Measurements from ENCODE around the gene DHRSX. TPM values are rescaled to one million over a fixed set of nuclear protein-coding genes. Genes with fewer than 3 reads are reported as not detected.

The DHRSX gene
- total RNA-seq, 4 donors from 2014 or later: 8.2 to 35.7 (median 16.1) TPM

- Histone ChIP-seq H3K9me3 (no peaks in the 10 kb centered on the region), H3K27ac (peak overlapping the region; percentile 91), H3K27me3 (no peaks in the 10 kb centered on the region), H3K36me3 (peaks cover 5% of the 10 kb centered on the region), H3K4me3 (peak overlapping the region; percentile 78), H3K4me1 (peaks cover 42% of the 10 kb centered on the region)
- TF ChIP-seq POLR2A (IDR thresholded peaks at IDR 0.05) (no peak), POLR2AphosphoS5 (IDR thresholded peaks at IDR 0.05) (no peak)
- 52% methylated on average over 11 of the region's 11 CpGs for WGBS
- no peak for DNase-seq (ENCODE audit: low spot score in 2 of 2)
These were observed 2.6 kb downstream of the DHRSX start for GRCh38 chrX:2497961-2498780.

GRCh38 chrX:2495595-2495994, 5.2 kb downstream of the DHRSX start:
- TF ChIP-seq EP300 (IDR thresholded peaks at IDR 0.05) (no peak), POLR2A (IDR thresholded peaks at IDR 0.05) (no peak), POLR2AphosphoS5 (IDR thresholded peaks at IDR 0.05) (no peak)
- TF ChIP-seq, protein P1, sequence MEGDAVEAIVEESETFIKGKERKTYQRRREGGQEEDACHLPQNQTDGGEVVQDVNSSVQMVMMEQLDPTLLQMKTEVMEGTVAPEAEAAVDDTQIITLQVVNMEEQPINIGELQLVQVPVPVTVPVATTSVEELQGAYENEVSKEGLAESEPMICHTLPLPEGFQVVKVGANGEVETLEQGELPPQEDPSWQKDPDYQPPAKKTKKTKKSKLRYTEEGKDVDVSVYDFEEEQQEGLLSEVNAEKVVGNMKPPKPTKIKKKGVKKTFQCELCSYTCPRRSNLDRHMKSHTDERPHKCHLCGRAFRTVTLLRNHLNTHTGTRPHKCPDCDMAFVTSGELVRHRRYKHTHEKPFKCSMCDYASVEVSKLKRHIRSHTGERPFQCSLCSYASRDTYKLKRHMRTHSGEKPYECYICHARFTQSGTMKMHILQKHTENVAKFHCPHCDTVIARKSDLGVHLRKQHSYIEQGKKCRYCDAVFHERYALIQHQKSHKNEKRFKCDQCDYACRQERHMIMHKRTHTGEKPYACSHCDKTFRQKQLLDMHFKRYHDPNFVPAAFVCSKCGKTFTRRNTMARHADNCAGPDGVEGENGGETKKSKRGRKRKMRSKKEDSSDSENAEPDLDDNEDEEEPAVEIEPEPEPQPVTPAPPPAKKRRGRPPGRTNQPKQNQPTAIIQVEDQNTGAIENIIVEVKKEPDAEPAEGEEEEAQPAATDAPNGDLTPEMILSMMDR (IDR thresholded peaks at IDR 0.05): no peak
- H3K36me3 ChIP-seq: peaks cover 26% of the 10 kb centered on the region
- H3K4me1 ChIP-seq: peaks cover 29% of the 10 kb centered on the region
- 82% methylated on average over 14 of the region's 14 CpGs for WGBS
- no peaks in the 10 kb centered on the region for H3K9me3 ChIP-seq
- H3K27ac ChIP-seq: no peak overlapping the region
- H3K4me3 ChIP-seq: no peak overlapping the region
- DNase-seq (ENCODE audit: low spot score in 2 of 2): no peak
- H3K27me3 ChIP-seq: no peaks in the 10 kb centered on the region

DNA sequence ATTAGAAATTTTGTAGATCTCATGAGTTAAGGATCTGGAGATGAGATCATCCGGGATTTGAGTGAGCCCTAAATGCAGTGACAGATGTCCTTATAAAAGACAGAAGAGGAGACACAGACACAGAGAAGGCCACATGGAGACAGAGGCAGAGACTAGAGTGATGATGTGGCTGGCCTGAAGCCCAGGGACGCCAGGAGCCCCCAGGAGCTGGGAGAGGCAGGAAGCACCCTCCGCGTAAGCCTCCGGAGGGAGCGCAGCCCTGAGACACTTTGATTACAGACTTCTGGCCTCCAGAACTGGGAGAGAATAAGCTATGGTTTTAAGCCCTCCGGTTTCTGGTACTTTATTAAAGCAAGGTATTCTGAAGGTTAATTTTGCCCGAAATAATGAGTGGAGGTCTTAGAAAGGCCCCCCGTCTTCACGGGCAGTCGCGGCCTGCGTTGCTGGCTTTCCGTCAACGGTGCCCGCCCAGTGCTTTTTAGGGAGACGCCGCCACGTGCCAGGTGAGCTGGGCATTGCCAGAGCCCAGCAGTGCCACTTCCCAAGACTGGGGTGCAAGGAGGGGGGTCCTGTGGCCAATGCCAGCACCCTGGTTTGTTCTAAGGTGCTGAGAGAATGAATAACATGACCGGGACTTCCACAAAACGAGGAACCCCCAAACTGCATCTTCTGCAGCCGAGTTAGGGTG, 8.1 kb downstream of the DHRSX start:
- H3K36me3 ChIP-seq: peaks cover 55% of the 10 kb centered on the region
- H3K27ac ChIP-seq: no peak overlapping the region
- peaks cover 7% of the 10 kb centered on the region for H3K4me1 ChIP-seq
- no peak overlapping the region for H3K4me3 ChIP-seq
- DNase-seq (ENCODE audit: low spot score in 2 of 2): peak in 1 of 2 donors; percentile 51
- 93% methylated on average over 12 of the region's 22 CpGs for WGBS
- TF ChIP-seq POLR2A (IDR thresholded peaks at IDR 0.05) (no peak), POLR2AphosphoS5 (IDR thresholded peaks at IDR 0.05) (no peak), EP300 (IDR thresholded peaks at IDR 0.05) (no peak)
- TF ChIP-seq, protein P1 (IDR thresholded peaks at IDR 0.05): no peak
- no peaks in the 10 kb centered on the region for H3K9me3 ChIP-seq
- H3K27me3 ChIP-seq: no peaks in the 10 kb centered on the region

GRCh38 chrX:2490634-2491033, 10.1 kb downstream of the DHRSX start:
- Histone ChIP-seq H3K4me1 (peaks cover 3% of the 10 kb centered on the region), H3K27ac (no peak overlapping the region), H3K36me3 (peaks cover 66% of the 10 kb centered on the region), H3K27me3 (no peaks in the 10 kb centered on the region), H3K4me3 (no peak overlapping the region), H3K9me3 (no peaks in the 10 kb centered on the region)
- TF ChIP-seq, protein P1 (IDR thresholded peaks at IDR 0.05): no peak
- TF ChIP-seq EP300 (IDR thresholded peaks at IDR 0.05): no peak
- no peak for TF ChIP-seq POLR2A (IDR thresholded peaks at IDR 0.05)
- TF ChIP-seq POLR2AphosphoS5 (IDR thresholded peaks at IDR 0.05): no peak
- peak in 1 of 2 donors; percentile 46 for DNase-seq (ENCODE audit: low spot score in 2 of 2)
- WGBS: 96% methylated on average over 22 of the region's 22 CpGs

DNA sequence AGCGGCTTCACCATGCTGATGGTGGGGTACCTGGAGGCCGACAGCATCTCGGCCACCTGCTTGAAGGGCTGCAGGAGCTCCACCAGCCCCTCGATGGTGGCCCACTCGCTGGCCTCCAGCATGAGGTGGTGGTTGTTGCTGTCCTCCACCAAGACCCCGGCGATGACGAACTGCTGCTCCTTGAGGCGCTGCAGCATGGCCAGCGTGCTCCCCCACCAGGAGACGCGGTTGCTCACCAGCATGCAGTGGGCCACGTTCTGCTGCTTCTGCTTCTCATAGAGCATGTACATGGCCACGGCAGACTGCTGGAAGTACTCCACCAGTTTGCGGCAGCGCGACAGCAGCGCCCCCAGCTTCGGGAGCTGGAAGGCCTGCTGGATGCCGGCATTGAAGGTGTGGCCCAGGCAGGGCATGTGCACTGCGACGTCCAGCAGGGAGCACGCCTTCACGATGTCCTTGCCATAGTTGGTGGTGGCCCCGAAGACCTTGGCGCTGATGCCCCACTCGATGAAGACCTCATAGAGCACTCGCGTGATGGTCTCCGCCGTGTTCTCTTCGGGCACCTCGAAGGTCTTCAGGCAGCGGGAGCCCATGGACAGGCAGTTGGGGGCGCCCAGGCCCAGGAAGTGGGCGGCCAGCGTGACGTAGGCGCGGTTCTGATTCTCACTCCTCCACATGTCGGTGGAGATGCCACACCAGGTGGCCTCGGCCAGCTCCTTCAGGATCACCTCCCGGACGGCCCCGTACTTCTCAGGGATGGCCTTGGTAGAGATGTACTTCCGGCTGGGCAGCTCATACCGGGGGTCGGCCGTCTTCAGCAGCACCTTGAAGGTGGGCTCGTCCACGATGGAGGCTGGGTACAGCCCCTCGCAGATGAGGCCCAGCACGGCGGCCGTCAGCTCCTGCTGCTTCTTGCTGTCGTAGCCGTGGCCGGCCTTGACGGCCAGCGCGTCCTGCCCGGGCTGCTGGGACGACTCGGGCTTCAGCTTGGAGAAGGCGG, 11.0 kb downstream of the DHRSX start:
- H3K4me3 ChIP-seq: no peak overlapping the region
- TF ChIP-seq, protein P1 (IDR thresholded peaks at IDR 0.05): no peak
- TF ChIP-seq POLR2AphosphoS5 (IDR thresholded peaks at IDR 0.05) (no peak), POLR2A (IDR thresholded peaks at IDR 0.05) (no peak), EP300 (IDR thresholded peaks at IDR 0.05) (no peak)
- peak in 1 of 2 donors; percentile 60 for DNase-seq (ENCODE audit: low spot score in 2 of 2)
- H3K36me3 ChIP-seq: peaks cover 63% of the 10 kb centered on the region
- H3K27ac ChIP-seq: no peak overlapping the region
- H3K4me1 ChIP-seq: peaks cover 7% of the 10 kb centered on the region
- no peaks in the 10 kb centered on the region for H3K9me3 ChIP-seq
- H3K27me3 ChIP-seq: no peaks in the 10 kb centered on the region
- 99% methylated on average over 20 of the region's 65 CpGs for WGBS
